ENCODE measurements around the gene NCKAP5. TPM values are rescaled to one million over a fixed set of nuclear protein-coding genes. Genes with fewer than 3 reads are reported as not detected.

The NCKAP5 gene
- total and polyA plus RNA-seq, 2 of the 8 experiments (the other 6 are each of a cell fraction or from before 2014, with no cell fraction given), result 0.27 to 0.86 TPM

DNA sequence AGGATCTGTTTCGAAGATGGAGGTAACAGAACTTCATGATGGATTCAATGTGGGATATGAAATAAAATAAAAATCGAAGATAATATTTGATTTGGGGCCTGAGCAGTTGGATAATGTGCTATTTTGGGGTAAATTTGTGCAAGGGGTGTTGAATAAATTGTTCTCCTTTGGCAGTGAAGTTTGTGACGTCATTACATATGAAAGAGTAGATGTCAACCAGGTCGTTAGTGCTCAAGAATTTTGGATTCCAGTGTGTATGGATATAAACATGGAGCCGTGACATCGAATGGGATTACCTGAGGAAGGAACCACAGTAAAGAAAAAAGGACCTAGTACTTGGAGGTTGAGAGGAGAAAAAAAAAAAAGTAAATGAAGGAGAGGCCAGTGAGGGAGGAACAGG lies 253.0 kb downstream of the NCKAP5 start:
- no peak overlapping the region for H4K8ac ChIP-seq (ENCODE audit: extremely low read depth, insufficient read depth, low read length)
- H3K79me1 ChIP-seq (ENCODE audit: low read depth, low read length), result no peaks in the 10 kb centered on the region
- H4K5ac ChIP-seq (ENCODE audit: insufficient read length, low read depth, low read length), result no peak overlapping the region
- DNase-seq (ENCODE audit: low read depth in 1 of 2, low spot score in 2 of 2) (no peak), FAIRE-seq (no peak)
- no peak overlapping the region for H3K4me2 ChIP-seq (ENCODE audit: insufficient read depth in 1 of 2, low read depth in 2 of 2, low read length in 2 of 2)
- POLR2A ChIA-PET (ENCODE audit: partially characterized antibody), result no interaction called here
- no peaks in the 10 kb centered on the region for H3K79me2 ChIP-seq (ENCODE audit: control insufficient read depth in 1 of 2, insufficient read depth in 2 of 2, low read length in 2 of 2)
- no peak overlapping the region for H3K14ac ChIP-seq (ENCODE audit: insufficient read length)
- no peaks in the 10 kb centered on the region for H4K20me1 ChIP-seq (replicated peaks in 1 of 2; ENCODE audit: control insufficient read depth in 1 of 2, insufficient read depth in 2 of 2, low read length in 2 of 2)
- no peaks in the 10 kb centered on the region for H3K9me3 ChIP-seq (ENCODE audit: insufficient read depth in 2 of 2, low read depth in 1 of 2, low read length in 1 of 2)
- H3K36me3 ChIP-seq (ENCODE audit: control insufficient read depth in 2 of 4, insufficient read depth in 4 of 4, low read length in 3 of 4), result no peaks in the 10 kb centered on the region
- no peaks in the 10 kb centered on the region for H3K4me1 ChIP-seq (replicated peaks in 1 of 4; ENCODE audit: control insufficient read depth in 3 of 4, insufficient read depth in 4 of 4, low read length in 3 of 4)
- CTCF ChIA-PET (ENCODE audit: partially characterized antibody), result no interaction called here
- 93 to 100% methylated on average over 1 to 6 of the region's 6 CpGs for WGBS, 2 experiments (ENCODE audit: extremely low coverage in 1 of 2, insufficient coverage in 1 of 2, insufficient read length in 1 of 2, insufficient replicate concordance in 2 of 2, low coverage in 1 of 2, low lambda C conversion rate in 2 of 2, missing lambda C conversion rate in 1 of 2)
- no peak overlapping the region for H2BK12ac ChIP-seq (ENCODE audit: low read depth, low read length)
- no peak overlapping the region for H3K4ac ChIP-seq (replicated peaks; ENCODE audit: insufficient read length, low read depth, low read length)
- no peak overlapping the region for H3K56ac ChIP-seq (replicated peaks; ENCODE audit: insufficient read length, low read depth, low read length)
- peaks cover 0 to 1% (median 0%) of the 10 kb centered on the region in 4 experiments; a peak in 1 of 7 replicates for H3K27me3 ChIP-seq (replicated peaks in 1 of 4; ENCODE audit: control insufficient read depth in 3 of 4, extremely low read depth in 1 of 4, insufficient read depth in 3 of 4, low read length in 3 of 4)
- no peak overlapping the region for H2BK120ac ChIP-seq (replicated peaks; ENCODE audit: low read depth, low read length)
- H3K23ac ChIP-seq (ENCODE audit: insufficient read length), result no peak overlapping the region
- H4K91ac ChIP-seq (replicated peaks; ENCODE audit: insufficient read length, low read length), result no peak overlapping the region
- no peak overlapping the region for H2BK20ac ChIP-seq (ENCODE audit: low read length)
- no peak overlapping the region for H2AFZ ChIP-seq (ENCODE audit: low read length)
- H3K27ac ChIP-seq (ENCODE audit: low read depth, low read length), result no peak overlapping the region
- H3K23me2 ChIP-seq (ENCODE audit: low read depth, low read length), result no peaks in the 10 kb centered on the region
- TF ChIP-seq E2F6 (IDR thresholded peaks at IDR 0.05), result no peak
- TF ChIP-seq SUZ12 (IDR thresholded peaks at IDR 0.05; ENCODE audit: low read length), result no peak
- no peak for TF ChIP-seq SP4 (IDR thresholded peaks at IDR 0.05; ENCODE audit: low read length)
- TF ChIP-seq EP300 (IDR thresholded peaks at IDR 0.05; ENCODE audit: borderline replicate concordance in 1 of 2, low read depth in 2 of 2, low read length in 2 of 2), result no peak
- TF ChIP-seq RXRA (IDR thresholded peaks at IDR 0.05; ENCODE audit: insufficient read depth, low read depth, low read length), result no peak
- TF ChIP-seq, protein P1, sequence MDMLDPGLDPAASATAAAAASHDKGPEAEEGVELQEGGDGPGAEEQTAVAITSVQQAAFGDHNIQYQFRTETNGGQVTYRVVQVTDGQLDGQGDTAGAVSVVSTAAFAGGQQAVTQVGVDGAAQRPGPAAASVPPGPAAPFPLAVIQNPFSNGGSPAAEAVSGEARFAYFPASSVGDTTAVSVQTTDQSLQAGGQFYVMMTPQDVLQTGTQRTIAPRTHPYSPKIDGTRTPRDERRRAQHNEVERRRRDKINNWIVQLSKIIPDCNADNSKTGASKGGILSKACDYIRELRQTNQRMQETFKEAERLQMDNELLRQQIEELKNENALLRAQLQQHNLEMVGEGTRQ (IDR thresholded peaks at IDR 0.05; ENCODE audit: low read length), result no peak
- TF ChIP-seq MAX (IDR thresholded peaks at IDR 0.05), result no peak
- H3K18ac ChIP-seq (ENCODE audit: extremely low read depth, low read length), result no peak overlapping the region
- no peak overlapping the region for H2AK5ac ChIP-seq (ENCODE audit: low read depth, low read length)
- H2BK15ac ChIP-seq (ENCODE audit: low read length), result no peak overlapping the region
- H3K9ac ChIP-seq (replicated peaks in 1 of 4; ENCODE audit: extremely low read depth in 1 of 4, low read depth in 3 of 4, low read length in 3 of 4), result no peak overlapping the region
- H2BK5ac ChIP-seq (ENCODE audit: low read depth, low read length), result no peak overlapping the region
- H3K4me3 ChIP-seq (ENCODE audit: extremely low read depth in 1 of 4, insufficient read depth in 2 of 4, low read depth in 3 of 4, low read length in 4 of 4), result no peak overlapping the region
